Endothelial cell of umbilical vein (primary cell): ENCODE measurements around the gene TRAPPC2L. TPM values are rescaled to one million over a fixed set of nuclear protein-coding genes. Genes with fewer than 3 reads are reported as not detected.

ENCODE experiments used
- BruUV-seq: library from RNA; stranded (reverse); fragments of 400-500 nt; replicated peaks from 2 replicates; lab custom pipeline; 2021; lab: Mats Ljungman, UMichigan
- CTCF ChIA-PET: fragments of 300-600, 350-600 bp; sonication (Branson Sonifier 250); formaldehyde crosslinking; loops from one replicate; lab custom pipeline; 2021; ENCODE audit warnings: antibody characterized with exemption, inconsistent platforms; lab: Charles Lee
- POLR2A ChIA-PET: fragments of 300-600, 350-600 bp; sonication (Branson Sonifier 250); formaldehyde crosslinking; loops from one replicate; lab custom pipeline; 2021; ENCODE audit warnings: antibody characterized with exemption, inconsistent platforms; lab: Charles Lee
- DNase-seq: peaks from one replicate; pipeline ENCODE4 v3.0.0-alpha.2; 2011; ENCODE audit warnings: low read depth, low spot score
- FAIRE-seq: peaks from 2 replicates; lab custom pipeline; 2011; peaks lifted over from hg19 to GRCh38; lab: Jason Lieb, UNC
- H2AFZ ChIP-seq: 2 replicates; pipeline ENCODE4 v1.6.0; 2012; ENCODE audit warnings: low read depth, low read length, control low read depth, inconsistent platforms
- H3K27ac ChIP-seq: 2 replicates; pipeline ENCODE4 v1.5.1; 2011; ENCODE audit warnings: low read depth, mild to moderate bottlenecking, control low read depth, low read length, moderate library complexity; ENCODE audit not compliant: insufficient read depth
- H3K27me3 ChIP-seq, 2 experiments: 2 replicates each; pipeline versions ENCODE4 v1.6.0 to v1.6.1; 2011; ENCODE audit warnings: low read length in 2 of 2, mixed read lengths in 1 of 2; ENCODE audit not compliant: control insufficient read depth in 2 of 2, insufficient read depth in 2 of 2
- H3K36me3 ChIP-seq, 2 experiments: 2 replicates in 1 of 2; 3 replicates in 1 of 2; pipeline ENCODE4 v1.5.1; 2011; ENCODE audit warnings: low read length in 2 of 2, mild to moderate bottlenecking in 1 of 2, moderate library complexity in 1 of 2; ENCODE audit not compliant: control insufficient read depth in 2 of 2, insufficient read depth in 2 of 2; ENCODE audit errors: extremely low read depth in 1 of 2
- H3K4me1 ChIP-seq: 3 replicates; pipeline ENCODE4 v1.5.1; 2011; ENCODE audit warnings: mild to moderate bottlenecking, low read length; ENCODE audit not compliant: control insufficient read depth, insufficient read depth; ENCODE audit errors: extremely low read depth
- H3K4me2 ChIP-seq: 2 replicates; pipeline ENCODE4 v1.6.1; 2011; ENCODE audit warnings: low read length, control low read depth, mixed read lengths; ENCODE audit not compliant: insufficient read depth
- H3K4me3 ChIP-seq, 3 experiments: fragments of 200-600 bp in 1 of 3; sonication (generic), shearing (Covaris generic) in 1 of 3; replicated peaks in 1 of 3; 2 replicates each; pipeline ENCODE4 v1.5.1; 2011 to 2016; ENCODE audit warnings: control low read depth in 3 of 3, low read length in 3 of 3, mild to moderate bottlenecking in 2 of 3, inconsistent platforms in 1 of 3, low read depth in 1 of 3, moderate library complexity in 1 of 3; ENCODE audit not compliant: insufficient read depth in 1 of 3
- H3K79me2 ChIP-seq: 2 replicates; pipeline ENCODE4 v1.6.0; 2012; ENCODE audit warnings: low read length, inconsistent platforms; ENCODE audit not compliant: control insufficient read depth, insufficient read depth
- H3K9ac ChIP-seq: replicated peaks from 2 replicates; pipeline ENCODE3; 2011; ENCODE audit warnings: low read length, control low read depth; ENCODE audit not compliant: insufficient read depth; ENCODE audit errors: extremely low read depth
- H3K9me1 ChIP-seq: replicated peaks from 3 replicates; pipeline ENCODE4 v1.6.0; 2011; ENCODE audit warnings: mild to moderate bottlenecking, low read length; ENCODE audit not compliant: control insufficient read depth, insufficient read depth; ENCODE audit errors: extremely low read depth
- H3K9me3 ChIP-seq: replicated peaks from 2 replicates; pipeline ENCODE4 v1.5.1; 2012; ENCODE audit warnings: low read length, inconsistent platforms; ENCODE audit not compliant: control insufficient read depth, insufficient read depth
- H4K20me1 ChIP-seq: replicated peaks from 2 replicates; pipeline ENCODE3; 2011; ENCODE audit warnings: mild to moderate bottlenecking, low read length; ENCODE audit not compliant: control insufficient read depth, insufficient read depth; ENCODE audit errors: extremely low read depth
- CTCF ChIP-seq, 2 donors: IDR thresholded peaks; 1 replicate in 1 of 2; 2 replicates in 1 of 2; pipeline ENCODE4 v1.5.1; 2011; ENCODE audit warnings: low read length in 2 of 2, mild to moderate bottlenecking in 2 of 2, moderate library complexity in 2 of 2, control low read depth in 1 of 2, inconsistent platforms in 1 of 2, low read depth in 1 of 2; ENCODE audit not compliant: insufficient read depth in 1 of 2; ENCODE audit errors: extremely low read depth in 1 of 2
- EZH2 ChIP-seq: IDR thresholded peaks from 2 replicates; pipeline ENCODE4 v1.6.1; 2012; ENCODE audit warnings: borderline replicate concordance, low read depth, mild to moderate bottlenecking, moderate library complexity, low read length, inconsistent platforms; ENCODE audit not compliant: severe bottlenecking
- FOS ChIP-seq: IDR thresholded peaks from 2 replicates; pipeline ENCODE4 v1.6.1; 2011; ENCODE audit warnings: mild to moderate bottlenecking, low read length, moderate library complexity, borderline replicate concordance; ENCODE audit not compliant: insufficient read depth
- GATA2 ChIP-seq: IDR thresholded peaks from 2 replicates; pipeline ENCODE4 v1.7.0; 2011; ENCODE audit warnings: low read depth, mild to moderate bottlenecking, moderate library complexity, mixed read lengths, low read length; ENCODE audit not compliant: insufficient read length, insufficient read depth
- JUN ChIP-seq: IDR thresholded peaks from 2 replicates; pipeline ENCODE4 v1.6.1; 2011; ENCODE audit warnings: borderline replicate concordance, low read depth; ENCODE audit not compliant: insufficient read length, insufficient read depth
- MAX ChIP-seq: IDR thresholded peaks from 2 replicates; pipeline ENCODE4 v1.6.1; 2011; ENCODE audit not compliant: insufficient read depth, insufficient read length
- MYC ChIP-seq: IDR thresholded peaks from one replicate; pipeline ENCODE4 v1.6.1; 2011; ENCODE audit warnings: mild to moderate bottlenecking, low read depth, low read length
- POLR2A ChIP-seq: IDR thresholded peaks from 2 replicates; pipeline ENCODE4 v1.6.1; 2012; ENCODE audit warnings: low read depth, mild to moderate bottlenecking, control low read depth, low read length
- POLR2AphosphoS5 ChIP-seq: IDR thresholded peaks from 2 replicates; pipeline ENCODE4 v1.6.1; 2012; ENCODE audit warnings: low read depth, mild to moderate bottlenecking, control low read depth, low read length, moderate library complexity; ENCODE audit not compliant: insufficient read depth
- dilution Hi-C: fragments of 300-500 bp; cut with MboI; formaldehyde crosslinking; loops from one replicate; pipeline ENCODE4 v1.15.0; 2019; ENCODE audit warnings: low sequenced_read_pairs; ENCODE audit not compliant: extremely low pct_ligation_motif_present
- intact Hi-C: fragments of 100-400 bp; cut with micrococcal nuclease; formaldehyde crosslinking; loops from one replicate; pipeline ENCODE4 v1.10.0; 2022
- polyA plus RNA-seq, 4 experiments: library from polyadenylated mRNA; depleted of rRNA in 3 of 4; stranded (reverse) in 3 of 4; unstranded in 1 of 4; fragments of >200 nt; gene quantifications; 2 replicates each; pipeline versions ENCODE4 v1.2.1 to v1.2.3, GENCODE V29; 2011 to 2012; ENCODE audit warnings: missing spikeins in 1 of 4
- total RNA-seq: library from RNA; stranded (reverse); gene quantifications from 2 replicates; pipeline ENCODE4 v1.2.3, GENCODE V29; 2021

TRAPPC2L gene
- total and polyA plus RNA-seq, 2 donors (not counting 3 experiments of a cell fraction or from before 2014, with no cell fraction given) = 61.9 to 131 TPM

GRCh38 chr16:88881675-88882357, 24.9 kb downstream of the TRAPPC2L start:
- Histone ChIP-seq H3K9me3 (no peaks in the 10 kb centered on the region), H3K79me2 (no peaks in the 10 kb centered on the region), H3K4me3 (no peak overlapping the region), H3K36me3 (no peaks in the 10 kb centered on the region), H3K9me1 (no peaks in the 10 kb centered on the region), H2AFZ (no peak overlapping the region), H3K9ac (no peak overlapping the region), H4K20me1 (no peaks in the 10 kb centered on the region), H3K27ac (no peak overlapping the region), H3K4me2 (no peak overlapping the region), H3K27me3 (no peaks in the 10 kb centered on the region), H3K4me1 (no peaks in the 10 kb centered on the region)
- dilution Hi-C loops = no loop called here
- intact Hi-C loops = no loop called here
- no TSS peak for BruUV-seq
- DNase-seq = no peak
- CTCF ChIA-PET = no interaction called here
- TF ChIP-seq POLR2AphosphoS5 (no peak), GATA2 (no peak), MAX (no peak), MYC (no peak), EZH2 (no peak), FOS (no peak), CTCF (IDR thresholded peaks at IDR 0.05; ENCODE audit: extremely low read depth in 1 of 2, insufficient read depth in 1 of 2, low read depth in 1 of 2, low read length in 2 of 2) (no peak), POLR2A (no peak), JUN (no peak)
- POLR2A ChIA-PET = no interaction called here
- no peak for FAIRE-seq
